GM10248 (cell line): Measurements from ENCODE around the gene MRPL58.
A peak's percentile ranks its signal among the peaks of the same experiment; 100 is the strongest.
"Not testable (repeated sequence)": the region's sequence is repeated elsewhere in the genome, so short reads cannot be mapped to it uniquely, and the experiment has no call there.

Experiments
- CTCF ChIA-PET: fragments of 300-600 bp; sonication (Branson Sonifier 250); formaldehyde crosslinking; extraction: SDS; loops from one replicate; lab custom pipeline; 2021; ENCODE audit warnings: antibody characterized with exemption; lab: Yijun Ruan, JAX
- POLR2A ChIA-PET: fragments of 350-650 bp; sonication (Branson Sonifier 250); formaldehyde crosslinking; extraction: SDS; loops from one replicate; lab custom pipeline; 2020; ENCODE audit warnings: antibody characterized with exemption; lab: Yijun Ruan, JAX
- DNase-seq: peaks from one replicate; pipeline ENCODE4 v3.0.0; 2012; ENCODE audit errors: extremely low spot score
- TF ChIP-seq, protein P1 (sequence below): IDR thresholded peaks from 2 replicates; pipeline ENCODE4 v1.5.1; 2012; ENCODE audit warnings: mild to moderate bottlenecking, low read depth; ENCODE audit errors: extremely low read depth, missing control alignments, control extremely low read depth

Gene MRPL58

DNA sequence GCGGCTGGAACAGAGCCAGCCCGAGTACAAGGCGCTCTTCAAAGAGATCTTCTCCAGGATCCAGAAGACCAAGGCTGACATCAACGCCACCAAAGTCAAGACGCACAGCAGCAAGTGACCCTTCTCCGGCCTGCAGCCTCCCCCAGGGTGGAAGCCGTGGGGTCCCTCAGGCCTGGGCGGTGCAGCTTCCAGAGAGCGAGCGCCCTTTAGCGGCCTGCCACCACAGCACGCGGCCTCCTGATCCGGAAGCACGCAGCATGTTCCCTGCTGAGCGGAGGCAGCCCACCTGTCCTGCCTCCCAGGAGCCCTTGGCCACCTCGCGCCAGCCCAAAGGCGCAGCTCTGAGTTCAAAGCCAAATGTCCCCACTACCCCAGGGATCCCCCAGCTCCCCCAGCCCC, 8.5 kb upstream of the MRPL58 start:
- ChIA-PET POLR2A (no interaction called here), CTCF (interaction anchor here (6.1 to 12.1 kb wide), 2 partner anchors 9 to 43 kb away, joined by 28 to 138 read pairs; partner anchors contain the start of gene MRPL58)
- no peak for DNase-seq
- TF ChIP-seq, protein P1, sequence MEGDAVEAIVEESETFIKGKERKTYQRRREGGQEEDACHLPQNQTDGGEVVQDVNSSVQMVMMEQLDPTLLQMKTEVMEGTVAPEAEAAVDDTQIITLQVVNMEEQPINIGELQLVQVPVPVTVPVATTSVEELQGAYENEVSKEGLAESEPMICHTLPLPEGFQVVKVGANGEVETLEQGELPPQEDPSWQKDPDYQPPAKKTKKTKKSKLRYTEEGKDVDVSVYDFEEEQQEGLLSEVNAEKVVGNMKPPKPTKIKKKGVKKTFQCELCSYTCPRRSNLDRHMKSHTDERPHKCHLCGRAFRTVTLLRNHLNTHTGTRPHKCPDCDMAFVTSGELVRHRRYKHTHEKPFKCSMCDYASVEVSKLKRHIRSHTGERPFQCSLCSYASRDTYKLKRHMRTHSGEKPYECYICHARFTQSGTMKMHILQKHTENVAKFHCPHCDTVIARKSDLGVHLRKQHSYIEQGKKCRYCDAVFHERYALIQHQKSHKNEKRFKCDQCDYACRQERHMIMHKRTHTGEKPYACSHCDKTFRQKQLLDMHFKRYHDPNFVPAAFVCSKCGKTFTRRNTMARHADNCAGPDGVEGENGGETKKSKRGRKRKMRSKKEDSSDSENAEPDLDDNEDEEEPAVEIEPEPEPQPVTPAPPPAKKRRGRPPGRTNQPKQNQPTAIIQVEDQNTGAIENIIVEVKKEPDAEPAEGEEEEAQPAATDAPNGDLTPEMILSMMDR: no peak

DNA sequence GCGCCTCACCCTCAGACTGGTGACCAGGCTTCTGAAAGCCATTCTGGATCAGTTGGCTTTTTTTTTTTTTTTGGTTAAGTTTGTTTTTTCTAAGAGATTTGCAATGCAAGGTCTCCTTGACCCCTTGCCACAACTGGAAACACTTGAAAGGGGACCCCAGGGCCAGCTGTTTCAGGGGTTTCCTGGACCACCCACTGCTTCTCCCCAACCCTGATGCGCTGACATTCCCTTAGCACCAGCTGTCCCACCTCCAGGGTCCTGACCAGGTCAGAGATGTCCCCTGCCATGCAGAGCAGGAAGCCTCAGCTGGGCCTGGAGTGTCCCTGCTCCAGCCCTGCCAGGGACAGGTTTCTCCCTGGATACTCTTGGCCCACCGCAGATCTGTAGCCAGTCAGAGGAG, 8.1 kb upstream of the MRPL58 start:
- ChIA-PET CTCF (interaction anchor here (6.1 to 12.1 kb wide), 2 partner anchors 8 to 44 kb away, joined by 28 to 138 read pairs; partner anchors contain the start of gene MRPL58), POLR2A (no interaction called here)
- TF ChIP-seq, protein P1: no peak
- DNase-seq: no peak

DNA sequence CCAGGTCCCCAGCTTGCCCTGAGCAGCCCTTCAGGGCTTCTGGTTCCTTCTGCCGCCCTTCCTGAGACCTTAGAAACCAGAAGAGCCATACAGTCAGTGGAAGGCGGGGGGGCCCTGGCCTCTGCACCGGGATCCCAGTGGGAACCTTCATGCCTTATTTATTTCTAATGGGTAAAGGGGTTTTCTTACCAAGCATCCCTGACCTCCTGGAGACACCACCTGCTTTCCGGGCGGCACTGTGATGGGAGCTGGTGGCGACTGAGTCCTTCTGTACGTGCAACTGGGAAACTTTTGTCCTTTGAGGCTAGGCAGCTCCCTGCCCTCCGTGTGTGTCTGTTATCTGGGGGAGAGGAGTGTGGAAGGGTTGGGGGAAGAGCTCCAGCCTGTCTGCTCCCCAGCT, 7.2 kb upstream of the MRPL58 start:
- ChIA-PET POLR2A (no interaction called here), CTCF (interaction anchor here (1.2 to 12.1 kb wide), 2 partner anchors 44 to 45 kb away, joined by 3 to 138 read pairs; no protein-coding TSS in a partner anchor)

DNA sequence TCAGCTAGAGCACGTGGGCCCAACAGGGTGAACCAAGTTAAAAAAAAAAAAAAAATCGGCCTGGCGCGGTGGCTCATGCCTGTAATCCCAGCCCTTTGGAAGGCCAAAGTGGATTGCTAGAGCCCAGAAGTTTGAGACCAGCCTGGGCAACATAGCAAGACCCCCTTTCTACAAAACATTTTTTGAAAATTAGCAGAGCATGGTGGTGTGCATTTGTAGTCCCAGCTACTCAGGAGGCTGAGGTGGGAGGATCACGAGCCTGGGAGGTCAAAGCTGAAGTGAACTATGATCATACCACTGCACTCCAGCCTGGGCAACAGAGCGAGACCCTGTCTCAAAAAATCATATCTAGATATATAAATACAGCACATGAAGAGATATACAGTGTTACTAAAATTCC, 6.4 kb upstream of the MRPL58 start:
- POLR2A ChIA-PET, DNase-seq: not testable (repeated sequence)
- CTCF ChIA-PET: interaction anchor here (0.9 to 12.1 kb wide), 3 partner anchors 12 to 45 kb away, joined by 3 to 138 read pairs (median 5); no protein-coding TSS in a partner anchor

More for the DNA sequence above, 7.2 kb upstream of the MRPL58 start:
- TF ChIP-seq, protein P1: no peak
- DNase-seq: no peak

DNA sequence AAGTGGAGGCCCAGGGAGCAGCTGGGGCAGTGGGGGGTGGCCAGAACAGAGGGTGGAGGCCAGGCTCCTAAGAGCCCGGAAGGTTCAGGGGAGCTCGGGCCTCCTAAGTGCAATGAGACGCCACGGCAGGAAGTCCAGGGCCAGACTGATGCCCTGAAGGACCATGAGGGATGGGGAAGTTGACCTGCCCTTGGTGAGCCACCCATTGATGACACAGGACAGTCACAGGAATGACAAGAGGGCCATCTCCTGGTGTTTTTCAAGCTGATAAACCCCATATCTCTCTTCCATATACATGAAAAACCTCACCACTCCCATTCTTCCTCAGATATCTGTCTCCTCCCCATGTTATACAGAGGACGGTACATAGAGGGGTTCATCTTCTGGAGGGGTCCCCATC, 5.8 kb upstream of the MRPL58 start:
- TF ChIP-seq, protein P1: peak; percentile 26
- no peak for DNase-seq
- POLR2A ChIA-PET: interaction anchor here (0.5 kb wide), 1 partner anchor 231 kb away, joined by 5 read pairs; no protein-coding TSS in a partner anchor
- CTCF ChIA-PET: interaction anchor here (0.9 to 12.1 kb wide), 5 partner anchors 12 to 215 kb away, joined by 3 to 138 read pairs (median 4); partner anchors contain the start of gene CDR2L

DNA sequence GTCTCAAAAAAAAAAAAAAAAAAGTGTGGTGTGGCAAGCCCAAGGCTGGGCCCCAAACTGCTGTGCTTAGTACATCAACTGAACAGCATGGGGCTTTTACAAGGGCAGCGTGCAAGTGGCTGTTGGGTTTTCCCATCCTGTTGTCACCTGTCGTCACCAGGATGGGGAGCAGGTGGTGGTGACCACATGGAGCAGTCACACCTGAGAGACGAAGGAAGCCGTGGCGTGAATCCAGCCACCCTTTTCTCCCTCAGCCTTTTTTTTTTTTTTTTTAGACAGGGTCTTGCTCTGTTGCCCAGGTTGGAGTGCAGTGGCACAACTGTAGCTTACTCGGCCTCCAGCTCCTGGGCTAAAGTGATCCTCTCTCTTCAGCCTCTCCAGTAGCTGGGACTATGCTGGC, 4.1 kb upstream of the MRPL58 start:
- TF ChIP-seq, protein P1: no peak
- no peak for DNase-seq
- ChIA-PET CTCF (interaction anchor here (0.8 to 12.1 kb wide), 4 partner anchors 14 to 262 kb away, joined by 3 to 138 read pairs (median 4); partner anchors contain the start of gene MIF4GD), POLR2A (no interaction called here)

DNA sequence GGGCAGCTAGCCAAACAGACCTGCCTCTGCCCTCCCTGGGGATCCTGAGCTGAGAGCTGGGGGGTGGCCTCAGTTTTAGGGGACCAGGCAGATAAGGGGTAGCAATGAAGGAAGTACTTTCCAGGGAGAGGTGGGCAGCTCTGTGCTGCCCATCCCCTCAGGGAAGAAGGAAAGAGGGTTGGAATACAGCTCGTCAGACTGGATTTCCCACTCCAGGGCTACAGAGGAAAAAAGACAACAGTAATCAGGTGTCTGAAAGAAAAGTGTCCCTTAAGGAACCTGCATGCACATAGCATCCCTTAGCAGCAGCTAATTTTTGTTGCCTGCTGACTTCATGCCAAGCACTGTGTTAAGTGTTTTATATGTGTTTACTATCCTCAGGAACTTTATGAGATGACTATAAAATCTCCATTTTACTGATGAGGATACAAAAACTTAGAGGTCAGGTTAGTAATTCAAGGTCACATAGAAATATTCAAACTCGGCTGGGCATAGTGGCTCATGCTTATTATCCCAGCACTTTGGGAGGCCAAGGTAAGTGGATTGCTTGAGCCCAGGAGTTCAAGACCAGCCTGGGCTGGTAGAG, 3.2 kb upstream of the MRPL58 start:
- ChIA-PET POLR2A (no interaction called here), CTCF (interaction anchor here (0.8 to 12.1 kb wide), 5 partner anchors 15 to 261 kb away, joined by 3 to 138 read pairs (median 3); partner anchors contain the start of genes MIF4GD and OTOP2)
- no peak for DNase-seq
- TF ChIP-seq, protein P1: no peak
